COR-L47 (cell line): ENCODE data around the gene SCAMP2.

Experiments used
- DNase-seq: peaks from one replicate; lab custom pipeline; 2025; lab: John Stamatoyannopoulos, UW

Gene SCAMP2

DNA sequence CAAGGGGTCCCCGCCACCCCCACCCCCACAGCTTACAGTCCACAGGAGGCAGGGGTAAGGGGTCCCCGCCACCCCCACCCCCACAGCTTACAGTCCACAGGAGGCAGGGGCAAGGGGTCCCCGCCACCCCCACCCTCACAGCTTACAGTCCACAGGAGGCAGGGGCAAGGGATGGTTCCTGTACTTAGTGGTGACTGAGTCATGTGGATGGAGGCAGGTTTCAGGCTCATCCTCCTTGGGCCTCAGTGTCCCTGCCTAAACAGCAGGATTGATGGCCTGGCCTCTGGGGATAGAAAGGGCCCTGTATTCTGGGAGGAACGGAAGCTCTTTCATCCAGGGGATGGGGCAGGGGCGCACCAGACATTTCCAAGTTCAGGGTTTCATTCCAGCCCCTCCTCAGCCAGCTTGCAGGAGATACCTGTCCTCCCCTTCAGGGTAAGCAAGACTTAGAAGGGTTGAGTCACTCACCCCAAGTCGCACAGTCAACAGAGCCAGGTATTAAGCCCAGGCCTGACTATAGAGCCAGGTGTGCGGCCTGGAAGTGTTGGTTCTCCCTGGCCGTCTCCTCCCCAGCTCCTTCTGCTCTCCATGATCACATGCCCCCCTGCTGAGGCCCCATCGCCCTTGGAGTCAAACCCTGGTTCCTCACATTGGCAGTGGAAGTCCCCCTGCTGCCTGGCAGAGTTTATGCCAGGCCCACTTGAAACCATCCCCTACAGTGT is 78.8 kb downstream of the SCAMP2 start:
- no peak for DNase-seq
